SK-N-SH (cell line): Measurements from ENCODE around the gene METTL1.

ENCODE experiments used
- CTCF ChIP-seq: fragments of 200-600 bp; sonication (generic); IDR thresholded peaks from 2 replicates; pipeline ENCODE4 v1.6.1; 2017; ENCODE audit warnings: antibody characterized with exemption, mild to moderate bottlenecking, moderate library complexity
- ELF1 ChIP-seq: IDR thresholded peaks from 2 replicates; pipeline ENCODE4 v1.4.0; 2012
- NFIC ChIP-seq: IDR thresholded peaks from 2 replicates; pipeline ENCODE4 v1.4.0; 2012; ENCODE audit warnings: borderline replicate concordance

DNA sequence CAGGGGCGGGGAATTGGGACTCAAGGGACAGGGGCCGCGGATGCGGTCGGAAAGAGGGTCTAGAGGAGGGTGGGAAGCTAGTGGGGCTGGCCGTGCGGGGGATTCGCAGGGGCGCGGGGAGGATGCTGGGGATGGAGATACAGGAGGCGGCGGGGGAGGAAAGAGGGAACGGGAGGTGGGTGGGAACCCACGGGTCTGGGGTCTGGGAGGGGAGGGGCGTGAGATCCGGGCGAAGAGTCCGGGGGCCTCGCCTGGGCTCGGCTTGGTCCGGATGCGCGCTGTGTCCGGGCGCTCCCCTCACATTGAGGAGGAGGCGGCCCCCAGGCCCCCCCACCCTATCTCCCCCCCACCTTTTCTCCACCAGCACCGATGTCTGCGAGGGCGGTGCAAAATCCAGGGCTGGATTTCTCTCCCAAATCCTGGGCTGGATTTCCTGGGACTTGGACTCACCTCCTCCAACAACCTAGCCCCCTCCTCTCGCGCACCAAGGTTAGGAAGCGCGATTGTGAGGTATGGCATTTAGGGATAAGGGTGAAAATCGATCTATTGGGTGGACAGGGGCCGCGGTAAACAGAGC is 33.2 kb downstream of the METTL1 start, which contains the start of gene AGAP2:
- TF ChIP-seq CTCF: no peak
- TF ChIP-seq NFIC: no peak
- no peak for TF ChIP-seq ELF1
